ENCODE results near the gene GJC1. TPM values are rescaled to one million over a fixed set of nuclear protein-coding genes. Genes with fewer than 3 reads are reported as not detected.
"Not testable (repeated sequence)": the region's sequence is repeated elsewhere in the genome, so short reads cannot be mapped to it uniquely, and the experiment has no call there.

Gene GJC1
- total RNA-seq, 2 donors from 2014 or later = 0.95 to 18.6 TPM

GRCh38 chr17:44808656-44809388 is 21.3 kb downstream of the GJC1 start:
- ATAC-seq; DNase-seq; intact Hi-C loops (cut with DNase I, micrococcal nuclease): not testable (repeated sequence)

- DNase-seq (no peak), ATAC-seq (no peak)
- intact Hi-C loops (cut with DNase I, micrococcal nuclease) = no loop called here
Observed at GRCh38 chr17:44808156-44808555, 21.9 kb downstream of the GJC1 start.

- intact Hi-C loops (cut with DNase I, micrococcal nuclease) = no loop called here
- ATAC-seq = no peak
- DNase-seq = no peak
Observed at GRCh38 chr17:44807817-44808155, 22.3 kb downstream of the GJC1 start.

- intact Hi-C loops (cut with DNase I, micrococcal nuclease) = no loop called here
- ATAC-seq (no peak), DNase-seq (no peak)
Observed at GRCh38 chr17:44807093-44807816, 22.8 kb downstream of the GJC1 start.

- DNase-seq (peak in 1 of 2 donors; percentile 72), ATAC-seq (no peak)
- intact Hi-C loops (cut with DNase I, micrococcal nuclease) = no loop called here
Observed at GRCh38 chr17:44804302-44805089, 25.6 kb downstream of the GJC1 start.

GRCh38 chr17:44801880-44802279 is 28.2 kb downstream of the GJC1 start:
- ATAC-seq = no peak
- no peak for DNase-seq
- intact Hi-C loops (cut with DNase I, micrococcal nuclease) = no loop called here

- intact Hi-C loops (cut with DNase I, micrococcal nuclease) = no loop called here
- DNase-seq = no peak
- no peak for ATAC-seq
Observed at GRCh38 chr17:44798356-44798755, 31.7 kb downstream of the GJC1 start.

GRCh38 chr17:44797802-44798201 is 32.3 kb downstream of the GJC1 start:
- ATAC-seq = no peak
- intact Hi-C loops (cut with DNase I, micrococcal nuclease) = no loop called here
- no peak for DNase-seq

- ATAC-seq (no peak), DNase-seq (no peak)
- intact Hi-C loops (cut with DNase I, micrococcal nuclease) = no loop called here
Observed at GRCh38 chr17:44796731-44797130, 33.4 kb downstream of the GJC1 start.

GRCh38 chr17:44795928-44796327 is 34.2 kb downstream of the GJC1 start:
- intact Hi-C loops (cut with DNase I, micrococcal nuclease) = no loop called here
- ATAC-seq = no peak
- no peak for DNase-seq

GRCh38 chr17:44795421-44795820 is 34.7 kb downstream of the GJC1 start:
- ATAC-seq (no peak), DNase-seq (no peak)
- intact Hi-C loops (cut with DNase I, micrococcal nuclease) = no loop called here

- no peak for ATAC-seq
- intact Hi-C loops (cut with DNase I, micrococcal nuclease) = no loop called here
- DNase-seq = no peak
Observed at GRCh38 chr17:44794851-44795413, 35.2 kb downstream of the GJC1 start.

GRCh38 chr17:44793885-44794842 is 35.9 kb downstream of the GJC1 start:
- intact Hi-C loops (cut with DNase I, micrococcal nuclease) = no loop called here
- ATAC-seq (no peak), DNase-seq (no peak)

GRCh38 chr17:44792276-44792675 is 37.8 kb downstream of the GJC1 start:
- ATAC-seq (no peak), DNase-seq (no peak)
- intact Hi-C loops (cut with DNase I, micrococcal nuclease) = no loop called here

- no peak for ATAC-seq
Observed at GRCh38 chr17:44788139-44788538, 41.9 kb downstream of the GJC1 start.

GRCh38 chr17:44787271-44787940 is 42.7 kb downstream of the GJC1 start:
- intact Hi-C loops (cut with DNase I, micrococcal nuclease) = no loop called here
- no peak for ATAC-seq
- DNase-seq = no peak

More at GRCh38 chr17:44788139-44788538, 41.9 kb downstream of the GJC1 start:
- intact Hi-C loops (cut with DNase I, micrococcal nuclease) = no loop called here
- no peak for DNase-seq

GRCh38 chr17:44786551-44787081 is 43.5 kb downstream of the GJC1 start:
- intact Hi-C loops (cut with DNase I, micrococcal nuclease) = no loop called here
- ATAC-seq (no peak), DNase-seq (no peak)

- DNase-seq = no peak
- ATAC-seq = no peak
Observed at GRCh38 chr17:44785921-44786320, 44.2 kb downstream of the GJC1 start.

More at GRCh38 chr17:44785921-44786320, 44.2 kb downstream of the GJC1 start:
- intact Hi-C loops (cut with DNase I, micrococcal nuclease) = no loop called here

Measured in left colon (tissue), 2 donors.